ENCODE results near the gene PTPRK.

PTPRK gene

GRCh38 chr6:127963495-127963894, 556.9 kb downstream of the PTPRK start:
- TF ChIP-seq, protein P1, sequence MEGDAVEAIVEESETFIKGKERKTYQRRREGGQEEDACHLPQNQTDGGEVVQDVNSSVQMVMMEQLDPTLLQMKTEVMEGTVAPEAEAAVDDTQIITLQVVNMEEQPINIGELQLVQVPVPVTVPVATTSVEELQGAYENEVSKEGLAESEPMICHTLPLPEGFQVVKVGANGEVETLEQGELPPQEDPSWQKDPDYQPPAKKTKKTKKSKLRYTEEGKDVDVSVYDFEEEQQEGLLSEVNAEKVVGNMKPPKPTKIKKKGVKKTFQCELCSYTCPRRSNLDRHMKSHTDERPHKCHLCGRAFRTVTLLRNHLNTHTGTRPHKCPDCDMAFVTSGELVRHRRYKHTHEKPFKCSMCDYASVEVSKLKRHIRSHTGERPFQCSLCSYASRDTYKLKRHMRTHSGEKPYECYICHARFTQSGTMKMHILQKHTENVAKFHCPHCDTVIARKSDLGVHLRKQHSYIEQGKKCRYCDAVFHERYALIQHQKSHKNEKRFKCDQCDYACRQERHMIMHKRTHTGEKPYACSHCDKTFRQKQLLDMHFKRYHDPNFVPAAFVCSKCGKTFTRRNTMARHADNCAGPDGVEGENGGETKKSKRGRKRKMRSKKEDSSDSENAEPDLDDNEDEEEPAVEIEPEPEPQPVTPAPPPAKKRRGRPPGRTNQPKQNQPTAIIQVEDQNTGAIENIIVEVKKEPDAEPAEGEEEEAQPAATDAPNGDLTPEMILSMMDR (IDR thresholded peaks at IDR 0.05; ENCODE audit: low read depth, low read length) = no peak
- no peak for DNase-seq (ENCODE audit: low read depth in 2 of 2)
- H3K4me3 ChIP-seq (replicated peaks in 1 of 2; ENCODE audit: low read depth in 2 of 2, low read length in 2 of 2) = no peak overlapping the region

GRCh38 chr6:127959869-127960268, 560.5 kb downstream of the PTPRK start:
- TF ChIP-seq, protein P1 (IDR thresholded peaks at IDR 0.05; ENCODE audit: low read depth, low read length) = no peak
- no peak for DNase-seq (ENCODE audit: low read depth in 2 of 2)
- H3K4me3 ChIP-seq (replicated peaks in 1 of 2; ENCODE audit: low read depth in 2 of 2, low read length in 2 of 2) = no peak overlapping the region

DNA sequence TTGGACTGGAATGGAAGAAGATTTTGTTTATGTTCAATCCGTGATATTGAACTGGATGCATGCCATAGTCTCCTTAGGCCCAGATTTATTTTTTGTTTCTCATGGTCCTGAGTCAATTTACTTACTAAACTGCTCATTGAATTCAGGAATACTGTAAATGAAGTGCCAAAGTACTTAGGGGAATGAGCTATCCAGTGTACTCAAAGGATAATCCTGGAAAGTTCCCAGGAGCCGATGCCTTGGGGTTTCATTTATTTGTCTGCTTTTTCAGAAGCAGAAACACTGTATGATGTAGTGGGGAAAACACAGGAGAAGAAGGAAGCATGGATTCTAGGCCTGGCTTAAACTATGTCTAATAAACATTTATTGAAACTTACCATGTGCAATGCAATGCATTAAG, 563.4 kb downstream of the PTPRK start:
- no peak for DNase-seq (ENCODE audit: low read depth in 2 of 2)

DNA sequence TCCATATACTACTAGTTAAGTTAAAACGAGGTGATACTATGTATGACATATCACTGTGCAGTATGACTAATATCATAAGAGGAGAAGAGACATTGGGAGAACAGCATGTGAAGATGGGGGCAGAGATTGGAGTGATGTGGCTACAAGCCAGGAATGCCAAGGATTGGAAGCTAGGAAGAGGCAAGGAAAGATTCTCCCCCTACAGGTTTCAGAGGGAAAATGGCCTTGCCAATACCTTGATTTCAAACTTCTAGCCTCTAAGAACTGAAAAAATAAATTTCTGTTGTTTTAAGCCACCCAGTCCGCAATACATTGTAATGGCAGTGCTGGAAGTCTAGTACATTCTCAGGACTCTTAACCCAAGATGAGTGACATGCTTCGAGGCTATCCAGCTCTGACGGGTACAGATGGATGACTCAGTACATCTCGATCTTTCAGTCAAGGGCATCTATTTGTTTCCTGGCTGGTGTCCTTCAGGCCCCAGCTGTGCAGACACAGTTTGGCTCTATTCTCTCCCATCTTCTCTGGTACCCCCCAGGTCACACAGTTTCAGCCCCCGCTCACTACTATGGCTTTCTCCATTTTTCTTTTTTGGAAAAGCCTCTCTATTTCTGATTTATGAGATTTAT, 564.0 kb downstream of the PTPRK start:
- no peak overlapping the region for H3K4me3 ChIP-seq (replicated peaks in 1 of 2; ENCODE audit: low read depth in 2 of 2, low read length in 2 of 2)
- peak in 1 of 2 donors; percentile 27 for DNase-seq (ENCODE audit: low read depth in 2 of 2)
- TF ChIP-seq, protein P1 (IDR thresholded peaks at IDR 0.05; ENCODE audit: low read depth, low read length) = peak; percentile 26

More for the DNA sequence above, 563.4 kb downstream of the PTPRK start:
- H3K4me3 ChIP-seq (replicated peaks in 1 of 2; ENCODE audit: low read depth in 2 of 2, low read length in 2 of 2) = no peak overlapping the region
- TF ChIP-seq, protein P1 (IDR thresholded peaks at IDR 0.05; ENCODE audit: low read depth, low read length) = no peak

DNA sequence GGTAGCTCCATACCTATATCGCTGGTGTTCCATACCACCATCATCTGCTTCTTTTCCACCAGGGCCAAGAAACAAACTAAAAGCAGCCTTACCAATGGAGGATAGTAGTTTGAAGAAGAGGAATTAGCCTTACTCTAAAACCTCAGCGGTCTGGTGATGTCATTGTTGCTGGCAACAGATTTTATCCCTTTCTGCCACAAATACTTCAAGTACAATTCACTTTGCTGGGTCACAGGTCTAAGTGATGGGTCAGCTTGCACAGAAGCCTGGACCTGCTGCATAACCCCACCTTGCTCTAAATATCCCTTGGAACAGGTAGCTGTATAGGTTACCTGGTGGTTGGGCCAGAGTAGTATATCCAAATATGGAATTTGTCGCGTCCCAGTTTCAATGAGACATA, 566.3 kb downstream of the PTPRK start:
- no peak for DNase-seq (ENCODE audit: low read depth in 2 of 2)
- TF ChIP-seq, protein P1 (IDR thresholded peaks at IDR 0.05; ENCODE audit: low read depth, low read length) = no peak
- H3K4me3 ChIP-seq (replicated peaks in 1 of 2; ENCODE audit: low read depth in 2 of 2, low read length in 2 of 2) = no peak overlapping the region

DNA sequence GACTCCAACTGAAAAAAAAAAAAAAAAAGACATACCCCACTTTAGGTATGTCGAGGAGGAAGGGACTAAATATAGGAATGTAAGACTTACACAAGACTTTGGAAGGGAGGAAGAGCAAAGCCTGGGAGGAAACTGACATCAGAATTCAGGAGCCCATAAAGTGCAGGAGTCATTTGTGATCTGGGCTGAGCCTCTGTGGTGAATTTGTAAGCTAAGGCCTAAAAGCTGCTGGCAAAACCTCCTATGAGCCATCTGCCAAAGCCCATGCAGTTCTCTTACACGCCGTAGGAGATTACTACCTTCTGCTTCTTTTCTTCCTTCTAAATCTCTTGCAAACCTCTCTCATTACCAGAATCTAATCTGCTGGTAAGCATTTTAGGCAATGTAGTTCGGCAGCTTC, 567.6 kb downstream of the PTPRK start:
- peak; percentile 11 for DNase-seq (ENCODE audit: low read depth in 2 of 2)
- H3K4me3 ChIP-seq (replicated peaks in 1 of 2; ENCODE audit: low read depth in 2 of 2, low read length in 2 of 2) = no peak overlapping the region
- TF ChIP-seq, protein P1 (IDR thresholded peaks at IDR 0.05; ENCODE audit: low read depth, low read length) = no peak

- no peak overlapping the region for H3K4me3 ChIP-seq (replicated peaks in 1 of 2; ENCODE audit: low read depth in 2 of 2, low read length in 2 of 2)
These were observed 568.2 kb downstream of the PTPRK start for GRCh38 chr6:127952176-127952575.

More at GRCh38 chr6:127952176-127952575, 568.2 kb downstream of the PTPRK start:
- TF ChIP-seq, protein P1 (IDR thresholded peaks at IDR 0.05; ENCODE audit: low read depth, low read length) = no peak
- no peak for DNase-seq (ENCODE audit: low read depth in 2 of 2)

Measured in cardiac fibroblast (primary cell).